HG03064 (cell line): ENCODE results near the gene SLAMF9.
"Not testable (repeated sequence)": the region's sequence is repeated elsewhere in the genome, so short reads cannot be mapped to it uniquely, and the experiment has no call there.

ENCODE experiments used
- ATAC-seq: cut with Tn5 transposase; IDR thresholded peaks from one replicate; pipeline ENCODE4 v1.9.1; 2021; ENCODE audit warnings: low read depth; ENCODE audit not compliant: unreplicated experiment

SLAMF9 gene

DNA sequence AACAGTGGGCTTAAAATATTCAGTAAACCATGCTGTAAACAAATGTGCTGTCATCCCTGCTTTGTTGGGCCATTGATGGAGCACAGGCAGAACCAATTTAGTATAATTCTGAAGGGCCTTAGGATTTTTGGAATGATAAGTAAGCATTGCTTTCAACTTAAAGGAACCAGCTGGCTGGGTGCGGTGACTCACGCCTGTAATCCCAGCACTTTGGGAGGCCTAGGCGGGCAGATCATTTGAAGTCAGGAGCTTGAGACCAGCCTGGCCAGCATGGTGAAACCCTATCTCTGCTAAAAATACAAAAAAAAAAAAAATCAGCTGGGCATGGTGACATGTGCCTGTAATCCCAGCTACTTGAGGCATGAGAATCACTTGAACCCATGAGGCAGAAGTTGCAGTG, 50.0 kb downstream of the SLAMF9 start:
- not testable (repeated sequence) for ATAC-seq

DNA sequence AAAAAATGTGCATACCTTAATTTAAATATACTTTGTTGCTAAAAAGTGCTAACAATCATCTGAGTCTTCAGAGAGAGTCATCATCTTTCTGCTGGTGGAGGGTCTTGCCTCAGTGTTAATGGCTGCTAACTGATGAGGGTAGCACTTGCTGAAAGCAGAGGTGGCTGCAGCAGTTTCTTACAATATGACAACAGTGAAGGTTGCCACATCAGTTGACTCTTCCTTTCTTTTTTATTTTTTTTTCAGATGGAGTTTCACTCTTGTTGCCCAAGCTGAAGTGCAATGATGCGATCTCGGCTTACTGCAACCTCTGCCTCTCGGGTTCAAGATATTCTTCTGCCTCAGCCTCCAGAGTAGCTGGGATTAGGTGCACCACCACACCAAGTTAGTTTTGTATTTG, 51.5 kb downstream of the SLAMF9 start:
- no peak for ATAC-seq
